ENCODE data around the gene FUCA1. TPM values are rescaled to one million over a fixed set of nuclear protein-coding genes. Genes with fewer than 3 reads are reported as not detected.

FUCA1 gene
- total and polyA plus RNA-seq, 2 of the 8 experiments (the other 6 are each of a cell fraction or from before 2014, with no cell fraction given), result 5.9 to 6.4 TPM

- H3K79me1 ChIP-seq (ENCODE audit: low read depth, low read length), result no peaks in the 10 kb centered on the region
- FAIRE-seq, result no peak
- no peak overlapping the region for H3K9ac ChIP-seq (replicated peaks in 1 of 4; ENCODE audit: extremely low read depth in 1 of 4, low read depth in 3 of 4, low read length in 3 of 4)
- no peak overlapping the region for H2BK15ac ChIP-seq (ENCODE audit: low read length)
- H3K79me2 ChIP-seq (ENCODE audit: control insufficient read depth in 1 of 2, insufficient read depth in 2 of 2, low read length in 2 of 2), result no peaks in the 10 kb centered on the region
- WGBS, 2 experiments (ENCODE audit: extremely low coverage in 1 of 2, insufficient coverage in 1 of 2, insufficient read length in 1 of 2, insufficient replicate concordance in 2 of 2, low coverage in 1 of 2, low lambda C conversion rate in 2 of 2, missing lambda C conversion rate in 1 of 2), result 67% methylated on average over 4 of the region's 4 CpGs; no CpG with 5 or more reads in 1 of the 2 experiments
- H3K27ac ChIP-seq (ENCODE audit: low read depth, low read length), result no peak overlapping the region
- H4K5ac ChIP-seq (ENCODE audit: insufficient read length, low read depth, low read length), result no peak overlapping the region
- 0 out of 7 replicates have a peak, but pooled peaks cover 0 to 2% (median 0%) of the 10 kb centered on the region in 4 experiments for H3K4me1 ChIP-seq (replicated peaks in 1 of 4; ENCODE audit: control insufficient read depth in 3 of 4, insufficient read depth in 4 of 4, low read length in 3 of 4)
- H2BK120ac ChIP-seq (replicated peaks; ENCODE audit: low read depth, low read length), result no peak overlapping the region
- H4K20me1 ChIP-seq (replicated peaks in 1 of 2; ENCODE audit: control insufficient read depth in 1 of 2, insufficient read depth in 2 of 2, low read length in 2 of 2), result no peaks in the 10 kb centered on the region
- no peaks in the 10 kb centered on the region; a peak in 1 of 7 replicates for H3K27me3 ChIP-seq (replicated peaks in 1 of 4; ENCODE audit: control insufficient read depth in 3 of 4, extremely low read depth in 1 of 4, insufficient read depth in 3 of 4, low read length in 3 of 4)
- H2AFZ ChIP-seq (ENCODE audit: low read length), result no peak overlapping the region
- no peak for DNase-seq (ENCODE audit: low read depth in 1 of 2, low spot score in 2 of 2)
- H2BK12ac ChIP-seq (ENCODE audit: low read depth, low read length), result no peak overlapping the region
- no peak overlapping the region for H3K23ac ChIP-seq (ENCODE audit: insufficient read length)
- no peak overlapping the region for H2AK5ac ChIP-seq (ENCODE audit: low read depth, low read length)
- POLR2A ChIA-PET (ENCODE audit: partially characterized antibody), result no interaction called here
- CTCF ChIA-PET (ENCODE audit: partially characterized antibody), result interaction anchor here (0.9 to 2.0 kb wide), 2 partner anchors 21 to 86 kb away, joined by 3 to 5 read pairs; no protein-coding TSS in a partner anchor
- no peak overlapping the region for H3K4me2 ChIP-seq (ENCODE audit: insufficient read depth in 1 of 2, low read depth in 2 of 2, low read length in 2 of 2)
- H3K23me2 ChIP-seq (ENCODE audit: low read depth, low read length), result no peaks in the 10 kb centered on the region
- H3K4me3 ChIP-seq (ENCODE audit: extremely low read depth in 1 of 4, insufficient read depth in 2 of 4, low read depth in 3 of 4, low read length in 4 of 4), result no peak overlapping the region
- no peak overlapping the region for H4K91ac ChIP-seq (replicated peaks; ENCODE audit: insufficient read length, low read length)
- no peak overlapping the region for H2BK20ac ChIP-seq (ENCODE audit: low read length)
- H3K18ac ChIP-seq (ENCODE audit: extremely low read depth, low read length), result no peak overlapping the region
- no peaks in the 10 kb centered on the region for H3K36me3 ChIP-seq (ENCODE audit: control insufficient read depth in 2 of 4, insufficient read depth in 4 of 4, low read length in 3 of 4)
- H3K56ac ChIP-seq (replicated peaks; ENCODE audit: insufficient read length, low read depth, low read length), result no peak overlapping the region
- H2BK5ac ChIP-seq (ENCODE audit: low read depth, low read length), result no peak overlapping the region
- H3K14ac ChIP-seq (ENCODE audit: insufficient read length), result no peak overlapping the region
- H3K9me3 ChIP-seq (ENCODE audit: insufficient read depth in 2 of 2, low read depth in 1 of 2, low read length in 1 of 2), result no peaks in the 10 kb centered on the region
- no peak overlapping the region for H3K4ac ChIP-seq (replicated peaks; ENCODE audit: insufficient read length, low read depth, low read length)
- H4K8ac ChIP-seq (ENCODE audit: extremely low read depth, insufficient read depth, low read length), result no peak overlapping the region
- TF ChIP-seq BCL11A (IDR thresholded peaks at IDR 0.05; ENCODE audit: low read depth in 2 of 2, low read length in 2 of 2) (no peak), CTBP2 (IDR thresholded peaks at IDR 0.05; ENCODE audit: borderline replicate concordance, insufficient read depth, insufficient read length, low read length) (no peak), CEBPB (IDR thresholded peaks at IDR 0.05; ENCODE audit: low read depth, low read length) (no peak), EZH2 (IDR thresholded peaks at IDR 0.05; ENCODE audit: low read depth, low read length, severe bottlenecking) (no peak), SP1 (IDR thresholded peaks at IDR 0.05; ENCODE audit: low read depth, low read length) (no peak), RFX5 (IDR thresholded peaks at IDR 0.05; ENCODE audit: borderline replicate concordance, low read depth, low read length) (no peak), POU5F1 (IDR thresholded peaks at IDR 0.05; ENCODE audit: low read depth, low read length) (no peak), KDM1A (IDR thresholded peaks at IDR 0.05; ENCODE audit: borderline replicate concordance, low read length) (no peak), SIX5 (IDR thresholded peaks at IDR 0.05; ENCODE audit: low read depth, low read length) (no peak)
These were observed 27.9 kb upstream of the FUCA1 start for GRCh38 chr1:23895993-23896392.

All from H1 (cell line).